HL-60 (cell line): ENCODE results near the gene CEND1.
A peak's percentile ranks its signal among the peaks of the same experiment; 100 is the strongest.

ENCODE experiments used
- DNase-seq, 2 experiments: peaks; one replicate each; pipeline ENCODE4 v3.0.0-alpha.2; 2010 to 2020; ENCODE audit warnings: low read depth in 1 of 2, low spot score in 1 of 2
- H3K27ac ChIP-seq: fragments of 250-450 bp; sonication (Bioruptor Pico); replicated peaks from 2 replicates; pipeline ENCODE4 v1.5.1; 2020; ENCODE audit warnings: mild to moderate bottlenecking, moderate library complexity
- H3K27me3 ChIP-seq: fragments of 250-450 bp; sonication (Bioruptor Pico); 2 replicates; pipeline ENCODE4 v1.5.1; 2021; ENCODE audit warnings: mild to moderate bottlenecking, moderate library complexity; ENCODE audit not compliant: insufficient read depth, poor library complexity, severe bottlenecking
- H3K4me3 ChIP-seq: replicated peaks from 2 replicates; pipeline ENCODE4 v1.5.1; 2011; ENCODE audit warnings: mild to moderate bottlenecking, control low read depth, low read length; ENCODE audit not compliant: insufficient read depth
- GABPA ChIP-seq: IDR thresholded peaks from 2 replicates; pipeline ENCODE4 v1.6.1; 2012; ENCODE audit warnings: low read depth
- POLR2AphosphoS5 ChIP-seq: IDR thresholded peaks from 2 replicates; pipeline ENCODE4 v1.6.1; 2012; ENCODE audit warnings: low read depth
- REST ChIP-seq: IDR thresholded peaks from 2 replicates; pipeline ENCODE4 v1.6.1; 2012; ENCODE audit warnings: low read depth; ENCODE audit not compliant: insufficient replicate concordance
- SPI1 ChIP-seq: IDR thresholded peaks from 2 replicates; pipeline ENCODE4 v1.6.1; 2012; ENCODE audit warnings: low read depth, mild to moderate bottlenecking, borderline replicate concordance
- TF ChIP-seq, protein P1 (sequence below): IDR thresholded peaks from one replicate; pipeline ENCODE4 v1.5.1; 2011; ENCODE audit warnings: low read length, control low read depth, inconsistent platforms; ENCODE audit not compliant: insufficient read depth

Gene CEND1

DNA sequence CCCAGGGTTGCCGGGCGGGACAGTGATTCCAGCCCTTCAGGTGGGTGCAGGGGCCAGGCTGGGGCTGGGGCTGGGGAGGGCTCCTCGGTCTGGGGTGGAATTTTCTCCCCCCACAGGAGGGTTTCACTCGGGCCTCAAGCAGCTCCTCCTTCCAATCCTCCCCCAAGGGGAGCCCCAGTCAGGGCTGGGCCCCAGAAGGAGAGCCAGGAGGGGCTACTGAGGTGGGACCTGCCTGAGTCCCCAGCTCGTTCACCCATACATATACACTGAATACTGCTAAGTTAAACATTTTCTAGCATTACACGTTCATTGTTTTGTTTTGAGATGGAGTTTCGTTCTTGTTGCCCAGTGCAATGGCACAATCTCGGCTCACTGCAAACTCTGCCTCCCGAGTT, 36.3 kb upstream of the CEND1 start:
- peak overlapping the region; percentile 65; the same call in 1 of the 2 replicates for H3K27ac ChIP-seq
- no peak overlapping the region for H3K4me3 ChIP-seq
- TF ChIP-seq SPI1 (no peak), POLR2AphosphoS5 (no peak), REST (no peak), GABPA (no peak)
- TF ChIP-seq, protein P1, sequence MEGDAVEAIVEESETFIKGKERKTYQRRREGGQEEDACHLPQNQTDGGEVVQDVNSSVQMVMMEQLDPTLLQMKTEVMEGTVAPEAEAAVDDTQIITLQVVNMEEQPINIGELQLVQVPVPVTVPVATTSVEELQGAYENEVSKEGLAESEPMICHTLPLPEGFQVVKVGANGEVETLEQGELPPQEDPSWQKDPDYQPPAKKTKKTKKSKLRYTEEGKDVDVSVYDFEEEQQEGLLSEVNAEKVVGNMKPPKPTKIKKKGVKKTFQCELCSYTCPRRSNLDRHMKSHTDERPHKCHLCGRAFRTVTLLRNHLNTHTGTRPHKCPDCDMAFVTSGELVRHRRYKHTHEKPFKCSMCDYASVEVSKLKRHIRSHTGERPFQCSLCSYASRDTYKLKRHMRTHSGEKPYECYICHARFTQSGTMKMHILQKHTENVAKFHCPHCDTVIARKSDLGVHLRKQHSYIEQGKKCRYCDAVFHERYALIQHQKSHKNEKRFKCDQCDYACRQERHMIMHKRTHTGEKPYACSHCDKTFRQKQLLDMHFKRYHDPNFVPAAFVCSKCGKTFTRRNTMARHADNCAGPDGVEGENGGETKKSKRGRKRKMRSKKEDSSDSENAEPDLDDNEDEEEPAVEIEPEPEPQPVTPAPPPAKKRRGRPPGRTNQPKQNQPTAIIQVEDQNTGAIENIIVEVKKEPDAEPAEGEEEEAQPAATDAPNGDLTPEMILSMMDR: no peak
- no peak for DNase-seq
- H3K27me3 ChIP-seq: peaks cover 9% of the 10 kb centered on the region

DNA sequence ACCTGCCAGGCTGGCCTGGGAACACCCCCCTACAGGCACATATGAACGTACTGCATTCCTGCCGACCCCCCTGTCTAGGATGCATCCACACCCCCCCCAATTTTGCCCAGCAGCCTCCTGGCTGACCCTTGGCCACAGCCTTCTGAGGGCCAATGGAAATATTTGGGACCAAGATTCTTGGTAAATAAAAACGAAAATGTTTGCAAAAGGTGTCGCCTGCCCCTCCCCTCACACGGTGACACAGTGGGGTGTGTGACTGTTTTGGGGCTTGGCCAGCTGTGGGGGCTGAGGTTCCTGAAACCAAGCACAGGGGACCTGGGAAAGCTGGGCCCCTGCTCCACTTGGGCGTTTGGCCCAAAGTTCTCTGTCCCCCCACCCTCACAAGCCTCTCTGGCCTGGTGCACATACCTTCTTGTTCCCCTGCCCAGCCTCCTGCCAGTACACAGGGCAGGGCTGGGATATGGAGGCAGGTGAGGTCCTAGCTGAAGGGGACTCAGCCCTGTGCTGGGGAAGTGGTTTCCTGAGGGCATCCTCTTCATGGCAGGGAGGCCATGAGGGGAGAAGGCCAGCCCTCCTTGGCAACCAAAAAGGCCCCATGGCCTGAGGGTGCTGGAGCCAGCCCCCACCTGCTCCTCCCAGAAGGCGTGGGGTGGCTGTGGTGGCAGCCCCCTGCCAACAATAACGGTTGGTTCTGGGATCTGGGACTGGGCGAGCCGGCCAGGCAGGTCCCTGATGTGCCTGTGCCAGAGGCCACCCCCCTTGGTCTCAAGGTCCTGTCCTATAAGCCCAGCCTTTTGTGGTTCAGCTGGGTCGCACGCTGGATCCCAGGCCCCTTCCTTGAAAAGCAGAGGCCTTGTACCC, 35.7 kb upstream of the CEND1 start:
- H3K27ac ChIP-seq: no peak overlapping the region; the same call in 1 of the 2 replicates
- H3K27me3 ChIP-seq: peaks cover 6% of the 10 kb centered on the region
- TF ChIP-seq REST: no peak
- TF ChIP-seq, protein P1: no peak
- peak; percentile 9; the same call in 1 of the 2 replicates for TF ChIP-seq SPI1
- no peak overlapping the region for H3K4me3 ChIP-seq
- DNase-seq: no peak

DNA sequence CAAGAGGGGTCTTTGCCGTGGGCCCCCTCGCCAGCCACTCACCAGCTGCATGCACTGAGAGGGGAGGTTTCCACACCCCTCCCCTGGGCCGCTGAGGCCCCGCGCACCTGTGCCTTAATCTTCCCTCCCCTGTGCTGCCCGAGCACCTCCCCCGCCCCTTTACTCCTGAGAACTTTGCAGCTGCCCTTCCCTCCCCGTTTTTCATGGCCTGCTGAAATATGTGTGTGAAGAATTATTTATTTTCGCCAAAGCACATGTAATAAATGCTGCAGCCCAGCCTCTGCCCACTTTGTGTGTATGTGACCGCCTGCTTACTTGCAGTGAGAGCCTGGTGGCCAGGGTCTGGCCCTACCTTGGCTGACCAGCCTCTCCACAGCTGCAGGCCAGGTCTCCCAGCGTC, 35.1 kb upstream of the CEND1 start:
- DNase-seq: no peak
- H3K27ac ChIP-seq: no peak overlapping the region
- TF ChIP-seq SPI1 (no peak), REST (no peak), GABPA (no peak), POLR2AphosphoS5 (no peak)
- TF ChIP-seq, protein P1: no peak
- no peaks in the 10 kb centered on the region for H3K27me3 ChIP-seq
- H3K4me3 ChIP-seq: no peak overlapping the region
